GM23248 (cell line): ENCODE results near the gene C1orf115.

ENCODE experiments used
- EZH2 ChIP-seq: fragments of 200-600 bp; sonication (generic); IDR thresholded peaks from 2 replicates; pipeline ENCODE4 v1.6.1; 2018; ENCODE audit warnings: antibody characterized with exemption, mild to moderate bottlenecking; ENCODE audit not compliant: insufficient read depth, poor library complexity, severe bottlenecking
- EZH2phosphoT487 ChIP-seq: fragments of 200-600 bp; sonication (generic); IDR thresholded peaks from 2 replicates; pipeline ENCODE4 v1.6.1; 2018; ENCODE audit warnings: antibody characterized with exemption, moderate library complexity, mild to moderate bottlenecking, low read depth; ENCODE audit not compliant: insufficient read depth

- no peak for TF ChIP-seq EZH2
- no peak for TF ChIP-seq EZH2phosphoT487
Measured at GRCh38 chr1:220695426-220695825, 5.3 kb downstream of the C1orf115 start.
